WERI-Rb-1 (cell line): ENCODE results near the gene IL6R.

Experiments used
- DNase-seq: peaks from one replicate; pipeline ENCODE4 v3.0.0-alpha.2; 2020
- H3K27ac ChIP-seq: fragments of 250-450 bp; sonication (Bioruptor Pico); 2 replicates; pipeline ENCODE4 v1.5.1; 2020; ENCODE audit warnings: mild to moderate bottlenecking, moderate library complexity
- H3K27me3 ChIP-seq: fragments of 250-450 bp; sonication (Bioruptor Pico); 2 replicates; pipeline ENCODE4 v1.5.1; 2021; ENCODE audit warnings: mild to moderate bottlenecking, low read depth, moderate library complexity; ENCODE audit not compliant: insufficient read depth, severe bottlenecking
- H3K36me3 ChIP-seq: fragments of 250-450 bp; sonication (Bioruptor Pico); 2 replicates; pipeline ENCODE4 v1.5.1; 2020; ENCODE audit warnings: mild to moderate bottlenecking, moderate library complexity
- H3K4me3 ChIP-seq: 2 replicates; pipeline ENCODE4 v1.5.1; 2011; ENCODE audit warnings: low read depth, mild to moderate bottlenecking, control low read depth, low read length
- H3K9me3 ChIP-seq: fragments of 250-450 bp; sonication (Bioruptor Pico); 2 replicates; pipeline ENCODE4 v1.5.1; 2021; ENCODE audit warnings: mild to moderate bottlenecking, moderate library complexity; ENCODE audit not compliant: severe bottlenecking
- TF ChIP-seq, protein P1 (sequence below): IDR thresholded peaks from 2 replicates; pipeline ENCODE4 v1.5.1; 2011; ENCODE audit warnings: low read depth, mild to moderate bottlenecking, control low read depth, inconsistent platforms, low read length

IL6R gene

GRCh38 chr1:154398678-154399077 lies 6.5 kb upstream of the IL6R start:
- TF ChIP-seq, protein P1, sequence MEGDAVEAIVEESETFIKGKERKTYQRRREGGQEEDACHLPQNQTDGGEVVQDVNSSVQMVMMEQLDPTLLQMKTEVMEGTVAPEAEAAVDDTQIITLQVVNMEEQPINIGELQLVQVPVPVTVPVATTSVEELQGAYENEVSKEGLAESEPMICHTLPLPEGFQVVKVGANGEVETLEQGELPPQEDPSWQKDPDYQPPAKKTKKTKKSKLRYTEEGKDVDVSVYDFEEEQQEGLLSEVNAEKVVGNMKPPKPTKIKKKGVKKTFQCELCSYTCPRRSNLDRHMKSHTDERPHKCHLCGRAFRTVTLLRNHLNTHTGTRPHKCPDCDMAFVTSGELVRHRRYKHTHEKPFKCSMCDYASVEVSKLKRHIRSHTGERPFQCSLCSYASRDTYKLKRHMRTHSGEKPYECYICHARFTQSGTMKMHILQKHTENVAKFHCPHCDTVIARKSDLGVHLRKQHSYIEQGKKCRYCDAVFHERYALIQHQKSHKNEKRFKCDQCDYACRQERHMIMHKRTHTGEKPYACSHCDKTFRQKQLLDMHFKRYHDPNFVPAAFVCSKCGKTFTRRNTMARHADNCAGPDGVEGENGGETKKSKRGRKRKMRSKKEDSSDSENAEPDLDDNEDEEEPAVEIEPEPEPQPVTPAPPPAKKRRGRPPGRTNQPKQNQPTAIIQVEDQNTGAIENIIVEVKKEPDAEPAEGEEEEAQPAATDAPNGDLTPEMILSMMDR = no peak
- no peak overlapping the region for H3K27ac ChIP-seq
- peaks cover 42% of the 10 kb centered on the region for H3K9me3 ChIP-seq
- no peak for DNase-seq
- no peaks in the 10 kb centered on the region for H3K36me3 ChIP-seq
- no peak overlapping the region for H3K4me3 ChIP-seq
- H3K27me3 ChIP-seq = peaks cover 88% of the 10 kb centered on the region

GRCh38 chr1:154400381-154400801 lies 4.8 kb upstream of the IL6R start:
- Histone ChIP-seq H3K36me3 (no peaks in the 10 kb centered on the region), H3K27ac (no peak overlapping the region), H3K9me3 (peaks cover 27% of the 10 kb centered on the region), H3K4me3 (no peak overlapping the region), H3K27me3 (peaks cover 90% of the 10 kb centered on the region)
- DNase-seq = no peak
- TF ChIP-seq, protein P1 = no peak

DNA sequence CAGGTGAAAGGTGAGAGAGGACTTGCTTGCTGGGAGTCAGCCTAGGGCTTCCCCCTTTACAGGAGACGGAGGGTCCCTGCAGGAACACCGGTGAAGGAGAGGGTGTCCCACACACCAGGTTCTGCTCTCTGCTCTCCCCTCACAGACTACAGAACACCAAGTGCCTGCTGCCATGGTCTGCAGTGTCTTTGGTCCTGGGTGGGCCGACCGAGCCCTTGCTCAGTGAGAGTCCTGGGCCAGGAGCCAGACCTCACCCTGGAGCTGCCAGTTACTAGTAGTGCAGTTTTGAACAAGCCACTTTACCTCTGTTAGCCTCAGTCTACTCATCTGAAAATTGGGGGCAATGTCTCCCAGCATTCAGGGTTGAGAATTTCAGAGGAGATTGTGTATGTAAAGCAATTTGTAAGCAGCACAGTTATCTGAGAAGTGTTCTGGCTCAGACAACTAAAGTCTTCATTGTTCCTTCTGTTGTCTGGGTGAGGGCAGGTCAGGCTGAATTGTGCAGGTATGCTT lies 2.7 kb upstream of the IL6R start:
- no peak overlapping the region for H3K4me3 ChIP-seq
- no peak for DNase-seq
- H3K9me3 ChIP-seq = peaks cover 8% of the 10 kb centered on the region
- TF ChIP-seq, protein P1 = no peak
- peaks cover 91% of the 10 kb centered on the region for H3K27me3 ChIP-seq
- H3K27ac ChIP-seq = no peak overlapping the region
- H3K36me3 ChIP-seq = no peaks in the 10 kb centered on the region

- Histone ChIP-seq H3K27ac (no peak overlapping the region), H3K4me3 (no peak overlapping the region), H3K9me3 (peaks cover 8% of the 10 kb centered on the region), H3K27me3 (peaks cover 92% of the 10 kb centered on the region), H3K36me3 (no peaks in the 10 kb centered on the region)
- no peak for DNase-seq
- TF ChIP-seq, protein P1 = no peak
Observed at GRCh38 chr1:154403261-154403943, 1.7 kb upstream of the IL6R start.

GRCh38 chr1:154403983-154404382 lies 1.2 kb upstream of the IL6R start:
- Histone ChIP-seq H3K27ac (no peak overlapping the region), H3K36me3 (no peaks in the 10 kb centered on the region), H3K9me3 (peaks cover 3% of the 10 kb centered on the region), H3K4me3 (no peak overlapping the region), H3K27me3 (peaks cover 93% of the 10 kb centered on the region)
- DNase-seq = no peak
- TF ChIP-seq, protein P1 = no peak

- Histone ChIP-seq H3K4me3 (no peak overlapping the region), H3K36me3 (no peaks in the 10 kb centered on the region), H3K27me3 (peaks cover 98% of the 10 kb centered on the region), H3K27ac (no peak overlapping the region), H3K9me3 (peaks cover 3% of the 10 kb centered on the region)
- TF ChIP-seq, protein P1 = no peak
- no peak for DNase-seq
Observed at GRCh38 chr1:154404511-154404931, 622 bp upstream of the IL6R start.
